Skeletal muscle tissue (tissue), 4 donors: Measurements from ENCODE around the gene NAAA. TPM values are rescaled to one million over a fixed set of nuclear protein-coding genes. Genes with fewer than 3 reads are reported as not detected.

ENCODE experiments used
- H3K27ac ChIP-seq: one replicate; pipeline ENCODE4 v1.7.0; 2013; ENCODE audit warnings: mild to moderate bottlenecking, low read depth, low read length, inconsistent platforms
- H3K27me3 ChIP-seq, 3 donors: one replicate each; pipeline ENCODE4 v1.7.0; 2013; ENCODE audit warnings: low read length in 3 of 3; ENCODE audit not compliant: control insufficient read depth in 3 of 3, insufficient read depth in 3 of 3
- H3K36me3 ChIP-seq, 3 donors: one replicate each; pipeline ENCODE4 v1.7.0; 2013; ENCODE audit warnings: low read length in 3 of 3; ENCODE audit not compliant: control insufficient read depth in 3 of 3, insufficient read depth in 3 of 3
- H3K4me1 ChIP-seq, 3 donors: one replicate each; pipeline ENCODE4 v1.7.0; 2013; ENCODE audit warnings: low read length in 3 of 3, mild to moderate bottlenecking in 3 of 3; ENCODE audit not compliant: control insufficient read depth in 3 of 3, insufficient read depth in 3 of 3
- H3K4me3 ChIP-seq, 3 donors: one replicate each; pipeline ENCODE4 v1.7.0; 2013; ENCODE audit warnings: low read length in 3 of 3
- H3K9ac ChIP-seq, 3 donors: one replicate each; pipeline ENCODE4 v1.7.0; 2013; ENCODE audit warnings: low read length in 3 of 3, mild to moderate bottlenecking in 3 of 3, moderate library complexity in 2 of 3, low read depth in 1 of 3
- H3K9me3 ChIP-seq, 3 donors: one replicate each; pipeline ENCODE4 v1.7.0; 2013; ENCODE audit warnings: low read length in 3 of 3; ENCODE audit not compliant: control insufficient read depth in 3 of 3
- total RNA-seq: library from RNA; depleted of rRNA; stranded (reverse); fragments of >200 nt; gene quantifications from one replicate; pipeline ENCODE4 v1.2.3, GENCODE V29; 2014
- donor health status: Osteomylitis.

Gene NAAA
- total RNA-seq, 1 donor from 2014 or later, result 13.0 TPM

GRCh38 chr4:75876218-75876617 lies 64.6 kb downstream of the NAAA start:
- Histone ChIP-seq H3K9ac (no peak overlapping the region), H3K4me1 (no peaks in the 10 kb centered on the region), H3K9me3 (no peaks in the 10 kb centered on the region), H3K27me3 (no peaks in the 10 kb centered on the region), H3K4me3 (no peak overlapping the region), H3K36me3 (no peaks in the 10 kb centered on the region), H3K27ac (no peak overlapping the region)

- no peak overlapping the region for H3K9ac ChIP-seq
- H3K27me3 ChIP-seq, result no peaks in the 10 kb centered on the region
- H3K9me3 ChIP-seq, result no peaks in the 10 kb centered on the region
- no peak overlapping the region for H3K4me3 ChIP-seq
- H3K4me1 ChIP-seq, result no peaks in the 10 kb centered on the region
- H3K27ac ChIP-seq, result no peak overlapping the region
- H3K36me3 ChIP-seq, result no peaks in the 10 kb centered on the region
These were observed 71.7 kb downstream of the NAAA start for GRCh38 chr4:75869100-75869499.

GRCh38 chr4:75867130-75867529 lies 73.7 kb downstream of the NAAA start:
- Histone ChIP-seq H3K36me3 (no peaks in the 10 kb centered on the region), H3K9ac (no peak overlapping the region), H3K4me1 (no peaks in the 10 kb centered on the region), H3K27ac (no peak overlapping the region), H3K27me3 (no peaks in the 10 kb centered on the region), H3K4me3 (no peak overlapping the region), H3K9me3 (no peaks in the 10 kb centered on the region)

Other genes with a start within 250 kb of the NAAA start
- gene USO1, start 216.4 kb downstream of the NAAA start, total RNA-seq, result 135 TPM
- not detected for gene PPEF2, start 38.6 kb downstream of the NAAA start, total RNA-seq
- gene SDAD1, start 49.9 kb upstream of the NAAA start, total RNA-seq, result 15.7 TPM
- gene CXCL9, start 66.5 kb upstream of the NAAA start, total RNA-seq, result 0.52 TPM
- gene CXCL10, start 82.5 kb upstream of the NAAA start, total RNA-seq, result 4.7 TPM
- gene CXCL11, start 95.1 kb upstream of the NAAA start, total RNA-seq, result 0.52 TPM
- gene ART3, start 133.7 kb upstream of the NAAA start, total RNA-seq, result 19.3 TPM
- gene NUP54, start 207.4 kb upstream of the NAAA start, total RNA-seq, result 78.8 TPM